Right lobe of liver (tissue), 4 donors: ENCODE data around the gene ANP32D.

Experiments
- CTCF ChIP-seq, 4 donors: fragments of 200-600 bp in 3 of 4; fragments of 450-650 bp in 1 of 4; IDR thresholded peaks; one replicate each; pipeline versions ENCODE4 v1.5.1 to v1.8.0; 2016 to 2022; ENCODE audit warnings: antibody characterized with exemption in 4 of 4, mild to moderate bottlenecking in 2 of 4
- POLR2A ChIP-seq: fragments of 450-650 bp; IDR thresholded peaks from one replicate; pipeline ENCODE4 v1.6.1; 2017; ENCODE audit warnings: antibody characterized with exemption, mild to moderate bottlenecking
- donor health status: DM: no; HTN: no; CAD: no.
- donor health status: DM: no; HTN: no; CAD: no.
- donor health status: DM: no; HTN: yes; CAD: no.

- TF ChIP-seq CTCF (IDR thresholded peaks at IDR 0.05) (no peak), POLR2A (no peak)
Measured at GRCh38 chr12:48424644-48425043, 47.7 kb upstream of the ANP32D start.
